SK-N-SH (cell line): ENCODE measurements around the gene IQUB. TPM values are rescaled to one million over a fixed set of nuclear protein-coding genes. Genes with fewer than 3 reads are reported as not detected.
"Not testable (repeated sequence)": the region's sequence is repeated elsewhere in the genome, so short reads cannot be mapped to it uniquely, and the experiment has no call there.

Source experiments
- CTCF ChIA-PET: fragments of 300-600, 350-600 bp; formaldehyde crosslinking; extraction: SDS; loops from one replicate; lab custom pipeline; 2021; lab: Yijun Ruan, JAX
- POLR2A ChIA-PET: fragments of 350-600 bp; sonication (Branson Sonifier 250); formaldehyde crosslinking; extraction: SDS; loops from one replicate; lab custom pipeline; 2020; ENCODE audit warnings: antibody characterized with exemption, inconsistent platforms; lab: Yijun Ruan, JAX
- DNase-seq: peaks from one replicate; pipeline ENCODE4 v3.0.0; 2012
- H2AFZ ChIP-seq: fragments of 200-600 bp; sonication (generic); 2 replicates; pipeline ENCODE4 v1.8.1; 2016; ENCODE audit warnings: antibody characterized with exemption, mild to moderate bottlenecking, low read depth
- H3F3A ChIP-seq: fragments of 200-600 bp; sonication (generic); replicated peaks from 2 replicates; pipeline ENCODE3; 2016; ENCODE audit warnings: antibody characterized with exemption, mild to moderate bottlenecking; ENCODE audit not compliant: insufficient read depth
- H3K27ac ChIP-seq, 2 experiments: fragments of 200-500 bp in 1 of 2; fragments of 200-600 bp in 1 of 2; sonication (Bioruptor generic) in 1 of 2; sonication (generic), shearing (Covaris generic) in 1 of 2; 2 replicates each; pipeline versions ENCODE4 v1.5.1 to v1.6.1; 2014 to 2016; ENCODE audit warnings: low read depth in 2 of 2, inconsistent platforms in 1 of 2, low read length in 1 of 2, mild to moderate bottlenecking in 1 of 2, mixed read lengths in 1 of 2
- H3K27me3 ChIP-seq: fragments of 200-600 bp; sonication (generic), shearing (Covaris generic); 2 replicates; pipeline ENCODE4 v1.6.1; 2016; ENCODE audit warnings: mixed run types; ENCODE audit not compliant: insufficient read depth
- H3K36me3 ChIP-seq, 2 experiments: fragments of 200-500 bp in 1 of 2; fragments of 200-600 bp in 1 of 2; sonication (Bioruptor generic) in 1 of 2; sonication (generic) in 1 of 2; replicated peaks in 1 of 2; 2 replicates each; pipeline versions ENCODE3 to v1.5.1; 2014 to 2016; ENCODE audit warnings: low read length in 1 of 2, mild to moderate bottlenecking in 1 of 2; ENCODE audit not compliant: insufficient read depth in 2 of 2, control insufficient read depth in 1 of 2
- H3K4me1 ChIP-seq, 2 experiments: fragments of 200-500 bp in 1 of 2; fragments of 200-600 bp in 1 of 2; sonication (Bioruptor generic) in 1 of 2; sonication (generic), shearing (Covaris generic) in 1 of 2; 2 replicates each; pipeline versions ENCODE4 v1.5.1 to v1.6.1; 2014 to 2016; ENCODE audit warnings: low read depth in 1 of 2, low read length in 1 of 2, mixed run types in 1 of 2; ENCODE audit not compliant: insufficient read depth in 2 of 2, control insufficient read depth in 1 of 2
- H3K4me2 ChIP-seq: fragments of 200-600 bp; sonication (generic), shearing (Covaris generic); 2 replicates; pipeline ENCODE4 v1.6.1; 2017; ENCODE audit warnings: mixed run types
- H3K4me3 ChIP-seq, 2 experiments: fragments of 200-500 bp in 1 of 2; fragments of 200-600 bp in 1 of 2; sonication (Bioruptor generic) in 1 of 2; sonication (generic), shearing (Covaris generic) in 1 of 2; 2 replicates each; pipeline versions ENCODE4 v1.5.1 to v1.8.1; 2014 to 2016; ENCODE audit warnings: low read depth in 2 of 2, inconsistent platforms in 1 of 2, low read length in 1 of 2, mild to moderate bottlenecking in 1 of 2, mixed read lengths in 1 of 2, moderate library complexity in 1 of 2
- H3K79me2 ChIP-seq: fragments of 200-600 bp; sonication (generic); 2 replicates; pipeline ENCODE4 v1.8.1; 2017; ENCODE audit warnings: mild to moderate bottlenecking; ENCODE audit not compliant: insufficient read depth
- H3K9ac ChIP-seq: fragments of 200-600 bp; sonication (generic); 2 replicates; pipeline ENCODE4 v1.6.1; 2017; ENCODE audit warnings: mixed run types
- H3K9me2 ChIP-seq: fragments of 200-600 bp; sonication (generic); 2 replicates; pipeline ENCODE4 v1.6.1; 2017; ENCODE audit warnings: mixed run types
- H3K9me3 ChIP-seq: fragments of 200-600 bp; sonication (generic); 2 replicates; pipeline ENCODE4 v1.6.1; 2017; ENCODE audit warnings: mixed run types, mild to moderate bottlenecking, moderate library complexity
- H4K20me1 ChIP-seq: fragments of 200-600 bp; sonication (generic); 2 replicates; pipeline ENCODE4 v1.6.1; 2017; ENCODE audit warnings: mild to moderate bottlenecking, mixed run types; ENCODE audit not compliant: insufficient read depth
- CHD2 ChIP-seq: fragments of 150-350 bp; IDR thresholded peaks from 2 replicates; pipeline ENCODE4 v1.6.1; 2018; ENCODE audit warnings: low read length; ENCODE audit not compliant: partially characterized antibody
- ELF1 ChIP-seq: IDR thresholded peaks from 2 replicates; pipeline ENCODE4 v1.4.0; 2012
- FOSL2 ChIP-seq: IDR thresholded peaks from 2 replicates; pipeline ENCODE4 v1.4.0; 2012; ENCODE audit warnings: low read depth, mild to moderate bottlenecking, moderate library complexity, borderline replicate concordance
- FOXJ3 ChIP-seq: sonication (generic); formaldehyde crosslinking; IDR thresholded peaks from 2 replicates; pipeline ENCODE4 v1.5.1; 2020; ENCODE audit warnings: mild to moderate bottlenecking, missing genetic modification reagents
- FOXM1 ChIP-seq: IDR thresholded peaks from 2 replicates; pipeline ENCODE4 v1.4.0; 2012; ENCODE audit warnings: low read depth, mild to moderate bottlenecking
- GABPA ChIP-seq: IDR thresholded peaks from 2 replicates; pipeline ENCODE4 v1.4.0; 2012; ENCODE audit warnings: low read depth, mild to moderate bottlenecking
- MXI1 ChIP-seq: IDR thresholded peaks from 2 replicates; pipeline ENCODE4 v1.6.1; 2012; ENCODE audit warnings: mild to moderate bottlenecking, low read depth, low read length, improper control_type of control experiment
- POLR2AphosphoS5 ChIP-seq: IDR thresholded peaks from 2 replicates; pipeline ENCODE4 v1.6.1; 2012; ENCODE audit warnings: low read depth, low read length
- RCOR1 ChIP-seq: fragments of 150-350 bp; IDR thresholded peaks from 2 replicates; pipeline ENCODE4 v1.6.1; 2017; ENCODE audit warnings: antibody characterized with exemption, low read length
- RFX5 ChIP-seq: IDR thresholded peaks from 2 replicates; pipeline ENCODE4 v1.6.1; 2012; ENCODE audit warnings: mild to moderate bottlenecking, improper control_type of control experiment, low read length
- RXRA ChIP-seq: IDR thresholded peaks from 2 replicates; pipeline ENCODE4 v1.4.0; 2012; ENCODE audit warnings: low read depth, mild to moderate bottlenecking, borderline replicate concordance
- TCF12 ChIP-seq: IDR thresholded peaks from 2 replicates; pipeline ENCODE4 v1.4.0; 2012
- TEAD4 ChIP-seq: IDR thresholded peaks from 2 replicates; pipeline ENCODE4 v1.4.0; 2012; ENCODE audit warnings: mild to moderate bottlenecking, borderline replicate concordance; ENCODE audit not compliant: insufficient read depth
- WGBS: methylation state at CpG from one replicate; pipeline ENCODE4 v1.1.6; 2017; ENCODE audit warnings: low lambda C conversion rate; 5-methylcytosine and 5-hydroxymethylcytosine counted together
- polyA plus RNA-seq, 3 experiments: library from polyadenylated mRNA; depleted of rRNA; stranded (reverse); fragments of >200 nt; gene quantifications; 2 replicates each; pipeline ENCODE4 v1.2.3, GENCODE V29; 2012
- TF ChIP-seq, protein P1 (sequence below): fragments of 150-350 bp; IDR thresholded peaks from 2 replicates; pipeline ENCODE4 v1.6.1; 2016; ENCODE audit warnings: mild to moderate bottlenecking, low read depth, low read length
- TF ChIP-seq, protein P2 (sequence below): fragments of 200-600 bp; sonication (generic); IDR thresholded peaks from 2 replicates; pipeline ENCODE4 v1.6.1; 2017; ENCODE audit warnings: antibody characterized with exemption, mild to moderate bottlenecking, moderate library complexity
- TF ChIP-seq, protein P3 (sequence below): IDR thresholded peaks from 2 replicates; pipeline ENCODE4 v1.4.0; 2012; ENCODE audit warnings: low read depth, borderline replicate concordance
- TF ChIP-seq, protein P4 (sequence below): IDR thresholded peaks from 2 replicates; pipeline ENCODE4; 2012
- TF ChIP-seq, protein P5 (sequence below): IDR thresholded peaks from 2 replicates; pipeline ENCODE4 v1.4.0; 2012; ENCODE audit warnings: low read depth, borderline replicate concordance
- TF ChIP-seq, protein P6 (sequence below): fragments of 150-350 bp; IDR thresholded peaks from 2 replicates; pipeline ENCODE4 v1.6.1; 2017; ENCODE audit warnings: antibody characterized with exemption, low read length, low read depth, borderline replicate concordance

The IQUB gene
- polyA plus RNA-seq, 1 of the 3 experiments (the other 2 are of a cell fraction) = 0.10 TPM

DNA sequence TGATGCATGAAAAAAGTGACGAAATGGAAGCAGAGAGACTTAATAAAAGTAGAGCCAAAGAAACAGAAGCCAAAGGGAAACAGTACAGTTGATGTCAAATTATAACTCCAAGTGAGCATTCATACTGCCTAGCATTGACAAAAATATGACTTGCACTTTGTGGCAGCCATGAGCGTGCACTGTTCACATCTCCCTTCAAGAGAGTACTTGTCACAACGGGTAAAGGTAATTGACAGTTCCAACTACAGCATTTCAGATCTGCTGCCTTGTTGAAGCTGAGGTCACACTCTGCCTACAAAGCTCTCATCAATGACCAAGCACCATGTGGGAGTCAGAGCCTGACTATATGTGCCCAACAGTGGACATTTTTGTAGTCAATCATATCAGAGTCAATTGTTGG lies 54.3 kb downstream of the IQUB start:
- TF ChIP-seq, protein P1, sequence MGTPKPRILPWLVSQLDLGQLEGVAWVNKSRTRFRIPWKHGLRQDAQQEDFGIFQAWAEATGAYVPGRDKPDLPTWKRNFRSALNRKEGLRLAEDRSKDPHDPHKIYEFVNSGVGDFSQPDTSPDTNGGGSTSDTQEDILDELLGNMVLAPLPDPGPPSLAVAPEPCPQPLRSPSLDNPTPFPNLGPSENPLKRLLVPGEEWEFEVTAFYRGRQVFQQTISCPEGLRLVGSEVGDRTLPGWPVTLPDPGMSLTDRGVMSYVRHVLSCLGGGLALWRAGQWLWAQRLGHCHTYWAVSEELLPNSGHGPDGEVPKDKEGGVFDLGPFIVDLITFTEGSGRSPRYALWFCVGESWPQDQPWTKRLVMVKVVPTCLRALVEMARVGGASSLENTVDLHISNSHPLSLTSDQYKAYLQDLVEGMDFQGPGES = no peak
- TF ChIP-seq RCOR1 (no peak), RFX5 (no peak), TCF12 (no peak), GABPA (no peak), FOXM1 (no peak), FOXJ3 (no peak), ELF1 (no peak), RXRA (no peak), CHD2 (no peak), TEAD4 (no peak), FOSL2 (no peak), POLR2AphosphoS5 (no peak), MXI1 (no peak)
- TF ChIP-seq, protein P2, sequence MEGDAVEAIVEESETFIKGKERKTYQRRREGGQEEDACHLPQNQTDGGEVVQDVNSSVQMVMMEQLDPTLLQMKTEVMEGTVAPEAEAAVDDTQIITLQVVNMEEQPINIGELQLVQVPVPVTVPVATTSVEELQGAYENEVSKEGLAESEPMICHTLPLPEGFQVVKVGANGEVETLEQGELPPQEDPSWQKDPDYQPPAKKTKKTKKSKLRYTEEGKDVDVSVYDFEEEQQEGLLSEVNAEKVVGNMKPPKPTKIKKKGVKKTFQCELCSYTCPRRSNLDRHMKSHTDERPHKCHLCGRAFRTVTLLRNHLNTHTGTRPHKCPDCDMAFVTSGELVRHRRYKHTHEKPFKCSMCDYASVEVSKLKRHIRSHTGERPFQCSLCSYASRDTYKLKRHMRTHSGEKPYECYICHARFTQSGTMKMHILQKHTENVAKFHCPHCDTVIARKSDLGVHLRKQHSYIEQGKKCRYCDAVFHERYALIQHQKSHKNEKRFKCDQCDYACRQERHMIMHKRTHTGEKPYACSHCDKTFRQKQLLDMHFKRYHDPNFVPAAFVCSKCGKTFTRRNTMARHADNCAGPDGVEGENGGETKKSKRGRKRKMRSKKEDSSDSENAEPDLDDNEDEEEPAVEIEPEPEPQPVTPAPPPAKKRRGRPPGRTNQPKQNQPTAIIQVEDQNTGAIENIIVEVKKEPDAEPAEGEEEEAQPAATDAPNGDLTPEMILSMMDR = no peak
- TF ChIP-seq, protein P3, sequence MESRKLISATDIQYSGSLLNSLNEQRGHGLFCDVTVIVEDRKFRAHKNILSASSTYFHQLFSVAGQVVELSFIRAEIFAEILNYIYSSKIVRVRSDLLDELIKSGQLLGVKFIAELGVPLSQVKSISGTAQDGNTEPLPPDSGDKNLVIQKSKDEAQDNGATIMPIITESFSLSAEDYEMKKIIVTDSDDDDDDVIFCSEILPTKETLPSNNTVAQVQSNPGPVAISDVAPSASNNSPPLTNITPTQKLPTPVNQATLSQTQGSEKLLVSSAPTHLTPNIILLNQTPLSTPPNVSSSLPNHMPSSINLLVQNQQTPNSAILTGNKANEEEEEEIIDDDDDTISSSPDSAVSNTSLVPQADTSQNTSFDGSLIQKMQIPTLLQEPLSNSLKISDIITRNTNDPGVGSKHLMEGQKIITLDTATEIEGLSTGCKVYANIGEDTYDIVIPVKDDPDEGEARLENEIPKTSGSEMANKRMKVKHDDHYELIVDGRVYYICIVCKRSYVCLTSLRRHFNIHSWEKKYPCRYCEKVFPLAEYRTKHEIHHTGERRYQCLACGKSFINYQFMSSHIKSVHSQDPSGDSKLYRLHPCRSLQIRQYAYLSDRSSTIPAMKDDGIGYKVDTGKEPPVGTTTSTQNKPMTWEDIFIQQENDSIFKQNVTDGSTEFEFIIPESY = no peak
- TF ChIP-seq, protein P4, sequence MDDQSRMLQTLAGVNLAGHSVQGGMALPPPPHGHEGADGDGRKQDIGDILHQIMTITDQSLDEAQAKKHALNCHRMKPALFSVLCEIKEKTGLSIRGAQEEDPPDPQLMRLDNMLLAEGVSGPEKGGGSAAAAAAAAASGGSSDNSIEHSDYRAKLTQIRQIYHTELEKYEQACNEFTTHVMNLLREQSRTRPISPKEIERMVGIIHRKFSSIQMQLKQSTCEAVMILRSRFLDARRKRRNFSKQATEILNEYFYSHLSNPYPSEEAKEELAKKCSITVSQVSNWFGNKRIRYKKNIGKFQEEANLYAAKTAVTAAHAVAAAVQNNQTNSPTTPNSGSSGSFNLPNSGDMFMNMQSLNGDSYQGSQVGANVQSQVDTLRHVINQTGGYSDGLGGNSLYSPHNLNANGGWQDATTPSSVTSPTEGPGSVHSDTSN = no peak
- TF ChIP-seq, protein P5, sequence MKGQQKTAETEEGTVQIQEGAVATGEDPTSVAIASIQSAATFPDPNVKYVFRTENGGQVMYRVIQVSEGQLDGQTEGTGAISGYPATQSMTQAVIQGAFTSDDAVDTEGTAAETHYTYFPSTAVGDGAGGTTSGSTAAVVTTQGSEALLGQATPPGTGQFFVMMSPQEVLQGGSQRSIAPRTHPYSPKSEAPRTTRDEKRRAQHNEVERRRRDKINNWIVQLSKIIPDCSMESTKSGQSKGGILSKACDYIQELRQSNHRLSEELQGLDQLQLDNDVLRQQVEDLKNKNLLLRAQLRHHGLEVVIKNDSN = no peak
- TF ChIP-seq, protein P6, sequence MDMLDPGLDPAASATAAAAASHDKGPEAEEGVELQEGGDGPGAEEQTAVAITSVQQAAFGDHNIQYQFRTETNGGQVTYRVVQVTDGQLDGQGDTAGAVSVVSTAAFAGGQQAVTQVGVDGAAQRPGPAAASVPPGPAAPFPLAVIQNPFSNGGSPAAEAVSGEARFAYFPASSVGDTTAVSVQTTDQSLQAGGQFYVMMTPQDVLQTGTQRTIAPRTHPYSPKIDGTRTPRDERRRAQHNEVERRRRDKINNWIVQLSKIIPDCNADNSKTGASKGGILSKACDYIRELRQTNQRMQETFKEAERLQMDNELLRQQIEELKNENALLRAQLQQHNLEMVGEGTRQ = no peak
- Histone ChIP-seq H3K4me3 (no peak overlapping the region), H3K36me3 (no peaks in the 10 kb centered on the region), H3K27me3 (no peaks in the 10 kb centered on the region), H3K4me1 (no peaks in the 10 kb centered on the region; a peak in 1 of 4 replicates), H3K9me3 (no peaks in the 10 kb centered on the region), H3K9ac (no peak overlapping the region), H3F3A (no peaks in the 10 kb centered on the region), H4K20me1 (no peaks in the 10 kb centered on the region), H3K9me2 (no peaks in the 10 kb centered on the region), H3K79me2 (no peaks in the 10 kb centered on the region), H3K4me2 (no peak overlapping the region), H3K27ac (no peak overlapping the region), H2AFZ (no peak overlapping the region)
- DNase-seq = no peak
- WGBS = 37% methylated on average over 3 of the region's 3 CpGs
- CTCF ChIA-PET = interaction anchor here (0.8 to 4.0 kb wide), 5 partner anchors 10 to 28 kb away, joined by 3 to 19 read pairs (median 12); no protein-coding TSS in a partner anchor
- POLR2A ChIA-PET = no interaction called here

DNA sequence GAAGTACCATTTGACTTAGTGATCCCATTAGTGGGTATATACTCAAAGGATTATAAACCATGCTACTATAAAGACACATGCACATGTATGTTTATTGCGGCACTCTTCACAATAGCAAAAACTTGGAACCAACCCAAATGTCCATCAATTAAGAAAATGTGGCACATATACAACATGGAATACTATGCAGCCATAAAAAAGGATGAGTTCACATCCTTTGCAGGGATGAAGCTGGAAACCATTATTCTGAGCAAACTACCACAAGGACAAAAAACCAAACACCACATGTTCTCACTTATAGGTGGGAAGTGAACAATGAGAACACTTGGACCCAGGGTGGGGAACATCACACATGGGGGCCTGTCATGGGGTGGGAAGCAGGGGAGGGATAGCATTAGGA lies 56.3 kb downstream of the IQUB start:
- H2AFZ ChIP-seq, DNase-seq, H3K27ac ChIP-seq, H3K9ac ChIP-seq, H3K4me3 ChIP-seq, H3K27me3 ChIP-seq, H3K4me1 ChIP-seq, H3K9me2 ChIP-seq, H3K79me2 ChIP-seq, H3F3A ChIP-seq, H3K9me3 ChIP-seq, H3K4me2 ChIP-seq, POLR2A ChIA-PET, H3K36me3 ChIP-seq, H4K20me1 ChIP-seq: not testable (repeated sequence)
- 22% methylated on average over 1 of the region's 1 CpG for WGBS
- CTCF ChIA-PET = interaction anchor here (2.0 to 4.0 kb wide), 2 partner anchors 14 to 16 kb away, joined by 12 to 19 read pairs; no protein-coding TSS in a partner anchor
